Stimulated activated CD4-positive, alpha-beta T cell treated with anti-CD3 and anti-CD28 coated beads, TNF-alpha, amount 100 ng/mL, for 1 hour (primary cell): ENCODE results near the gene AK9.
"Not testable (repeated sequence)": the region's sequence is repeated elsewhere in the genome, so short reads cannot be mapped to it uniquely, and the experiment has no call there.

Source experiments
- DNase-seq, 3 donors: peaks; one replicate each; pipeline ENCODE4 v3.0.0-alpha.2; 2020; ENCODE audit warnings: low read depth in 3 of 3, low spot score in 1 of 3

AK9 gene

DNA sequence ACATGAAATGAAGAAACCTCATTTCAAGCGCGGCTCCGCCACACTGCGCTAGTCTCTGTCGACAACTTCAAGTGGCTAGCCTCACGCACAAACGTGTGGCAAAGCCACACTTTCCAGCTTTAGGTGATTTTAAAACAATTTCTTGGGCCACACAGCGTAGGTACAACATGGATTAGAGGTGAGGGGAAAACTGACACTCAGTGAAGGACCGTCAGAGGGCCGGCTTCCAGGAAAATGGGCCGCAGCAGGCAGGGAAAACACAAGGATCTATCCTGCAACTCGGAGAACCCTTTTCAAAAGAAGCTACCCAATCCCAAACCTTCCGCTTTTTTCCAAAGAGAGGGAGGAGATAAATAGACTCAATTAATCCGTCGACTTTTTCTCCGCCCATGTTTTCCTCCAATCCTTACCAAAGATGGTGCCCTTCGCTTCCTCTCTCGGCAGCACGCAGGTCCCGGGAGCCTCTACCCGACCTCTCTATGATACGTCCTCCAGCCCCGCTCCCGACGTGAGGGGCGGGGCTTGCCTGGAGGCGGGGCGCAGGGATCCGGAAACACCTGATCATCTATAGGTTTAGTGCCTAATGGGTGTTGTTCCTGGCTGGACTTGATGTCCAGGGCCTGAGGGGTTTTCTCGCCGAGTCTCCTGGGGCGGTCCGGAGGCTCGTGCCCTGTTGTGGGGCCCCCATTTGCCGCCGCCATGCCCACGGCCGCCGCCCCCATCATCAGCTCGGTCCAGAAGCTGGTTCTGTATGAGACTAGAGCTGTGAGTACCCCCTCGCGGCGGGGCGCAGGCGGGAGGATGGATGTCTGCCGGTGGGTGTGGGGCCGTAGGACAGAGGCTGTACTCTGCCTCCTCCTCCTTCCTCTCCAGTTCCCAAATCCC, at the start of gene AK9, which contains the start of gene FIG4:
Gene AK9, minus strand, starts transcription at position 466 of the 885 bp plus-strand sequence. CDS start 15,457 bp downstream, outside the sequence.
Gene FIG4, plus strand, starts transcription at position 560 of the 885 bp plus-strand sequence. Its CDS starts 140 bp downstream, at position 700.
- peak; percentile 66 to 86 (median 69) for DNase-seq

- no peak for DNase-seq
Observed at GRCh38 chr6:109740787-109741186, 49.8 kb upstream of the AK9 start.

- no peak for DNase-seq
Observed at GRCh38 chr6:109739686-109740085, 48.7 kb upstream of the AK9 start.

DNA sequence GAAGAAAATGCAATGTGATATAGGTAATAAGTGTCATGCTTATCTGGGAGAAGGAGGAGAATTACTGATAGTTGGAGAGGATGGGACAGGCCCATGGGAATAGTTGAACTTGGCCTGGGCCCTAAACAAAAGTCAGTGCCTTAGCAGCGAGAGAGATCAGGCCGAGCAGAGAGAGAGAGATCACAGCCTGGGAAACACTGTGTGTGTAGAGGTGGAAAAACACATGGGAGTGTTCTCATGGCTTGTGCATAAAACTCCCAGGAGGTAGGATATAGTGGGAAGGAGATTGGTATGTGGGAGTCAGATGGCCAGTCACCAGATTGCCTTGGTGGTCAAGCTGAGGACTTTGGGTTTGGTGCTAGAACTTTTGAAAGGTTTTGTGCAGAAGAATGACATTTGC, 47.7 kb upstream of the AK9 start:
- no peak for DNase-seq

GRCh38 chr6:109738255-109738654, 47.3 kb upstream of the AK9 start:
- no peak for DNase-seq

GRCh38 chr6:109736273-109737025, 45.4 kb upstream of the AK9 start:
- no peak for DNase-seq

DNA sequence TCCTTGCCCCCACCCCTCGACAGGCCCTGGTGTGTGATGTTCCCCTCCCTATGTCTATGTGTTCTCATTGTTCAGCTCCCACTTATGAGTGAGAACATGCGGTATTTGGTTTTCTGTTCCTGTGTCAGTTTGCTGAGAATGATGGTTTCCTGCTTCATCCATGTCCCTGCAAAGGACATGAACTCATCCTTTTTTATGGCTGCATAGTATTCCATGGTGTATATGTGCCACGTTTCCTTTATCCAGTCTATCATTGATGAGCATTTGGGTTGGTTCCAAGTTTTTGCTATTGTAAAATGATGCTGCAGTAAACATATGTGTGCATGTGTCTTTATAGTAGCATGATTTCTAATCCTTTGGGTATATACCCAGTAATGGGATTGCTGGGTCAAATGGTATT, 34.2 kb upstream of the AK9 start:
- not testable (repeated sequence) for DNase-seq

DNA sequence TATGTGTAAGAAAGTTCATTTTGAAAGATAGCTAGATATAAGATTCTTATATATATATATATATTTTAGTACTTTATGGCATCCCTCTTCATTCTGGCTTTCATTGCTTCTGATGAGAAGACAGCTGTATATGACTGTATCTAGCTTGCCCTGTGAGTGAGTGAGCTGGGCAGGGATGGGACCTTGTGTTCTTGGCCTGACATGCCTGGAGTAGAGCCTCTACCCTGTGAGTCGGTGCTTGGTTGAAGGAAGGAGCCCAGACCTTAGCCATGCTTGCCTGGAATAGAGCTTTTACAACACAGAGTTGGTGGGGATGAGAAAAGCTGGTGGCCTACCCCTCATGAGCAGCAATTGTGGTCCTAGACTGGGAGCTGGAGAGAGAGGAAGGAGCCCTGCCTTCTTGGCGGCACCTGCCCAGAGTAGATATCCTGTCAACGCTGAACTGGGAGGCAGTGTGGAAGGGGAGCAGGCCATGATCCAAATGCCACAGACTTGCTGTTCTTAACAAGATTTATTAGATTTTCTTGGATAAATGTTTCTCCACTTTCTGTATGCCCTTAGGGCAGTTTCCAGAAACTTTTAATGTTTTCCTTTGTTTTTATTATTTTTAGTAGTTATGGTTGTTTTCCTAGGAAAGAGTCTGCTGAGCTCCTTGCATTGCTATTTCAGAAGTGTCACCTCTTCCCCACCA, 31.7 kb upstream of the AK9 start:
- DNase-seq = no peak

GRCh38 chr6:109722011-109722410, 31.0 kb upstream of the AK9 start:
- no peak for DNase-seq

DNA sequence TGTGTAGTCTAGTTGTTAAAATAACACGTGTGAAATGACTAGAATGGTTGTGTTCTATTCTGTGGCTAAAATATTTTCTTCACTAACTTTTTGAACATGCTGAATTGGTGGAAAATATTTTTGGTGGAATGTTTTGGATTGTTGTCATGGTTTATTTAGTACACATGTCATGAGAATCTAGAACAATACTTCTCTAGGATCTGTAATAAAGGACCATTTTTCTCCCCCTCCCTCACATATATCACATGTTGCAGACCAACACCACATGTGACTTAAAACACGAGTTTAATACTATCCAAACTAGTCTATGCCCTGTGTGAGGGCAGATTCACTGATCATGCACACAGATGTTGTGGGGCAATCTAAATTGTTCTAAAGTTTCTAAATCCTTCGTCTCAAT, 29.3 kb upstream of the AK9 start:
- DNase-seq = no peak

- no peak for DNase-seq
Observed at GRCh38 chr6:109718991-109719390, 28.0 kb upstream of the AK9 start.

DNA sequence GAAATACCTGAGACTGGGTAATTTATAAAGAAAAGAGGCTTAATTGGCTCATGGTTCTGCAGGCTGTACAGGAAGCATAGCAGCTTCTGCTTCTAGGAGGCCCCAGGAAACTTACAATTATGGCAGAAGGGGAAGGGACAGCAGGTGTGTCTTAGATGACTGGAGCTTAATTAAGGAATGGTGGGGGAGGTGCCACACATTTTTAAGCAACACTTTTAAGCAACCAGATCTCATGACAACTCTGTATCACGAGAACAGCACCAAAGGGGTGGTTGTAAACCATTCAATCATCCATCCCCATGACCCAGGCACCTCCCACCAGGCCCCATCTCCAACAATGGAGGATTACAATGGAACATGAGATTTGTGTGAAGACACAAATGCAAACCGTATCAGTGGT, 27.0 kb upstream of the AK9 start:
- no peak for DNase-seq

DNA sequence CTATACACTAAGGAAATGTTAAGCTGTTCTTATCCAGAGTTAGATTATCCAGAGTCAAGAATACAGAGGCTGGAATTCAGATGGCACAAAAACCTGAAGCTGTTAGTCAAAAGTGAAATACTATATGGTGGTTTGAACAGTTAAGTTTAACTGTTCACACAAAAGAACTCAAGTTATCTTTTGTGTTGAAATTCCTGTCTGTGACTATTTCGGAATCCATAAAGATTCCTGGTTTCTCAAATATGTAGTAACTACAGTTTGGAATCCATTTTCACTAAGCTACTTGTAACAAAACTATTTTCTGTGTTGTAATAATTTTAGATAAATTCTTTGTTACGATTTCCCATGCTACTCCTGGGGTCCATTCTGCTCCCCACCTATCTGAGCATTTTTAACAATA, 24.6 kb upstream of the AK9 start:
- DNase-seq = no peak

GRCh38 chr6:109714611-109715010, 23.6 kb upstream of the AK9 start:
- no peak for DNase-seq

DNA sequence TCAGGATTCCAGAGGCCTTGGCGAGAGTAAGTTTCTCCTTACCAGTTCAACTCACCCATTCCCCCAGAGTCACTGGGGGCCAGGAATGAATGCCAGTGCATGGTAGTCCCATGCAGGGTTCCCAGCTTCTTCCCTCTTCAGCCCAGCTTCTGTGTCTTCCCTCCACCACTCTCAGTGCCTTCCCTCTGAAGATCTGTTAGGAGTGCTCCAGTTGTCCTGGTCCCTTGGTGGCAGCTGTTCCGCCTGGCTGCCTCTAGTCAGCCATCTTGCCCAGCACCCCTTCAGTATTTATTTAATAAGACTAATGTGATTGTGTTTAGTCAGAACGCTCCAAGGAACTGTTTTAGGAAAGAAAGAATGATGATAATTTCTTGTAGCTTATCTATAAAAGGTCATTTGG, 23.2 kb upstream of the AK9 start:
- DNase-seq = no peak

- DNase-seq = peak in 1 of 3 donors; percentile 5
Observed at GRCh38 chr6:109713097-109713496, 22.1 kb upstream of the AK9 start.

DNA sequence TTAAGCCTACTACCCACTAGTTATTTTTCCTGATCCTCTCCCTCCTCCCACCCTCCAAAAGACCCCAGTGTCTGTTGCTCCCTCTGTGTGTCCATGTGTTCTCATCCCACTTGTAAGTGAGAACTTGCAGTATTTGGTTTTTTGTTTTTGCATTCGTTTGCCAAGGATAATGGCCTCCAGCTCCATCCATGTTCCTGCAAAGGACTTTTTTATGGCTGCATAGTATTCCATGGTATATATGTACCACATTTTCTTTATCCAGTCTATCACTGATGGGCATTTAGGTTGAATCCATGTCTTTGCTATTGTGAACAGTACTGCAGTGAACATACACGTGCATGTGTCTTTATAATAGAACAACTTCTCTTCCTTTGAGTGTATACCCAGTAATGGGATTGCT, 17.1 kb upstream of the AK9 start:
- DNase-seq = not testable (repeated sequence)

- DNase-seq = no peak
Observed at GRCh38 chr6:109706513-109706912, 15.5 kb upstream of the AK9 start.

GRCh38 chr6:109705258-109705657, 14.3 kb upstream of the AK9 start:
- peak; percentile 31 to 58 (median 33) for DNase-seq

- no peak for DNase-seq
Observed at GRCh38 chr6:109702791-109703190, 11.8 kb upstream of the AK9 start.

DNA sequence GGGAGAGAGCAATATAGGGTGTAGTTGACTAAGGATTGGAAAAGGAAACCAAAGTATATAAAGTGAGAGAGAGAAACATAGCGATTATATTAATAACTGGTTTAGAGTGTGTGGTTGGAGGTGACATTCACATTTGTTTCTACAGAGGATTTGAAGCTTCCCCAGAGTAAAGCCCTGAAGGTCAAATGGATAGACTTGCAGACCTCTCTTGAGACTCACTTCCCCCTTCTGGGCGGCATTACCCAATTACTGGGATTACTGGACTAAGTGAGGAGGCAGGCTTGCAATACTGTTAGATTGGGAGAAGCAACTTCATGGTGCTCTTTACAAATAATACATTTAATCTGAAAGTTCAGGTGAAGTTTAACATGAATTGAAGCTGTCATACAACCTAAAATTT, 10.8 kb upstream of the AK9 start:
- DNase-seq = no peak

GRCh38 chr6:109701221-109701620, 10.2 kb upstream of the AK9 start:
- no peak for DNase-seq
